ENCODE results near the gene FBXO42. TPM values are rescaled to one million over a fixed set of nuclear protein-coding genes. Genes with fewer than 3 reads are reported as not detected.

The FBXO42 gene
- total and polyA plus RNA-seq, 9 of the 15 experiments (the other 6 are each of a cell fraction or from before 2014, with no cell fraction given) = 7.2 to 24.8 (median 17.4) TPM

DNA sequence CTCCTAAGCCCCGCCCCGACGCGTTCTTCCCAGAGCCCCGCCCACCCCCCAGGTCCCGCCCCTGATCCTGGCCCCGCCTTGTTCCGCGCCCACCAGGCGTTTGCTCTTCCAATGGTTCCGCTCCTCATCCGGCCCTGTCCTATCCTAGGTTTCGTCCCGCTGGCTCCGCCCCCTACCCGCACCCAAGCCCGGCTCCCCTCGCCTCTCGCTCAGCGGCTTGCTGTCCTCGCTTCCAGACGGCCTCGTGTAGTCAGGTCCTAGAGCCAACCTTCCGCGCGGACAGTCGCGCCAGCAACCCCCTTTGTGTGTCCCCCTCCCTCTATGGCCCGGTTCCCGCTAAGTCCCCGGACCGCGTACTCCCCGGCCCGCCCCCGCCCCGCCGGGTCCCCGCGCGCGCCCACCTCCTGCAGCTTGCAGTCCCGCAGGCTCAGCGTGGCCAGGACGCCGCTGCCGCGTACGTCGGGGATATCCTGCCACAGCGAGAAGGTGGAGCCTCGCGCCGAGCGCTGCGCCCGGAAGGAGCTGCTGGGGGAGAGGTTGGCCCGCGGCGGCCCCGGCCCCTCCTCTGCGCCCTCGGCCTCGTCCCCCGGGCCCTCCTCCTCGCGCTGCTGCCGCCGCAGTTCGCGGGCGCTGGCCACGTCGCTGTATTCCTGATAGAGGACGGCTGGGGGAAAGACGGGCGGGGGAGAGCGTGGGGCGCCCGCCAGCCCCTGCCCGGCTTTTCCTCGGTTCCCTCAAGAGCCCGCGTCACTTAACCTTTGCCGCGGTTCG is 145.5 kb downstream of the FBXO42 start (continued):
- TF ChIP-seq CTCFL (IDR thresholded peaks at IDR 0.05; ENCODE audit: borderline replicate concordance, insufficient read depth, low read depth, low read length, poor library complexity, severe bottlenecking) = no peak
- TF ChIP-seq CC2D1A (IDR thresholded peaks at IDR 0.05) = no peak
- no peak for TF ChIP-seq USF2 (CRISPR knock-in tag; IDR thresholded peaks at IDR 0.05)
- TF ChIP-seq TRIM25 (IDR thresholded peaks at IDR 0.05; ENCODE audit: borderline replicate concordance) = no peak
- peak; percentile 87 for TF ChIP-seq POLR2B (IDR thresholded peaks at IDR 0.05; ENCODE audit: low read depth, partially characterized antibody)
- no peak for TF ChIP-seq ZNF146 (CRISPR knock-in tag; IDR thresholded peaks at IDR 0.05; ENCODE audit: unreplicated experiment)
- TF ChIP-seq ZNF175 (CRISPR knock-in tag; IDR thresholded peaks at IDR 0.05; ENCODE audit: low read depth) = peak; percentile 24; the same call in 1 of the 2 replicates
- no peak for TF ChIP-seq HNRNPUL1 (IDR thresholded peaks at IDR 0.05; ENCODE audit: low read length)
- no peak for TF ChIP-seq ZC3H11A (IDR thresholded peaks at IDR 0.05; ENCODE audit: low read depth, low read length)
- no peak for TF ChIP-seq POLR3G (IDR thresholded peaks at IDR 0.05; ENCODE audit: extremely low read depth, insufficient read length, insufficient replicate concordance)
- TF ChIP-seq SETDB1 (IDR thresholded peaks at IDR 0.05; ENCODE audit: low read length) = no peak
- no peak for TF ChIP-seq SMARCB1 (IDR thresholded peaks at IDR 0.05; ENCODE audit: insufficient read length, low read depth)
- no peak for TF ChIP-seq HDAC3 (IDR thresholded peaks at IDR 0.05; ENCODE audit: borderline replicate concordance, partially characterized antibody)
- TF ChIP-seq NCOA2 (IDR thresholded peaks at IDR 0.05; ENCODE audit: partially characterized antibody in 2 of 2) = no peak
- TF ChIP-seq, protein P1, sequence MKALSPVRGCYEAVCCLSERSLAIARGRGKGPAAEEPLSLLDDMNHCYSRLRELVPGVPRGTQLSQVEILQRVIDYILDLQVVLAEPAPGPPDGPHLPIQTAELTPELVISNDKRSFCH (CRISPR knock-in tag; IDR thresholded peaks at IDR 0.05) = no peak
- TF ChIP-seq, protein P1 (tag; IDR thresholded peaks at IDR 0.05) = no peak; the same call in 1 of the 2 replicates
- TF ChIP-seq TAF15 (IDR thresholded peaks at IDR 0.05; ENCODE audit: low read depth, low read length) = no peak
- no peak for TF ChIP-seq ARID1B (IDR thresholded peaks at IDR 0.05)
- TF ChIP-seq SP1 (CRISPR knock-in tag; IDR thresholded peaks at IDR 0.05) = peak; percentile 86
- TF ChIP-seq, protein P2, sequence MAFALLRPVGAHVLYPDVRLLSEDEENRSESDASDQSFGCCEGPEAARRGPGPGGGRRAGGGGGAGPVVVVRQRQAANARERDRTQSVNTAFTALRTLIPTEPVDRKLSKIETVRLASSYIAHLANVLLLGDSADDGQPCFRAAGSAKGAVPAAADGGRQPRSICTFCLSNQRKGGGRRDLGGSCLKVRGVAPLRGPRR (CRISPR knock-in tag; IDR thresholded peaks at IDR 0.05) = no peak
- no peak for TF ChIP-seq MEIS2 (IDR thresholded peaks at IDR 0.05; ENCODE audit: partially characterized antibody)
- no peak for TF ChIP-seq RHOXF2B (CRISPR knock-in tag; conservative IDR thresholded peaks at IDR 0.05)
- no peak for TF ChIP-seq HDGF (IDR thresholded peaks at IDR 0.05)

All from K562 (cell line).